Smooth muscle cell (in vitro differentiated cells): ENCODE measurements around the gene SLC4A1. TPM values are rescaled to one million over a fixed set of nuclear protein-coding genes. Genes with fewer than 3 reads are reported as not detected.

Source experiments
- DNase-seq: peaks from one replicate; lab custom pipeline; 2025; ENCODE audit not compliant: unreplicated experiment; lab: John Stamatoyannopoulos, UW
- H2AFZ ChIP-seq: fragments of 200-600 bp; sonication (generic); 2 replicates; pipeline ENCODE4 v1.6.0; 2016; ENCODE audit warnings: antibody characterized with exemption, low read depth, mild to moderate bottlenecking
- H3F3A ChIP-seq: fragments of 200-600 bp; sonication (generic); 2 replicates; pipeline ENCODE4 v1.6.0; 2017; ENCODE audit warnings: antibody characterized with exemption, low read depth
- H3K27ac ChIP-seq: fragments of 200-600 bp; sonication (generic); 2 replicates; pipeline ENCODE4 v1.5.1; 2016; ENCODE audit warnings: low read depth, mild to moderate bottlenecking
- H3K27me3 ChIP-seq: fragments of 200-600 bp; sonication (generic); 2 replicates; pipeline ENCODE4 v1.6.1; 2016; ENCODE audit warnings: low read depth, mild to moderate bottlenecking
- H3K36me3 ChIP-seq: fragments of 200-600 bp; sonication (generic); 2 replicates; pipeline ENCODE4 v1.5.1; 2016; ENCODE audit warnings: low read depth
- H3K4me1 ChIP-seq: fragments of 200-600 bp; sonication (generic); 2 replicates; pipeline ENCODE4 v1.5.1; 2016; ENCODE audit warnings: low read depth
- H3K4me2 ChIP-seq: fragments of 200-600 bp; sonication (generic); 2 replicates; pipeline ENCODE4 v1.6.0; 2016; ENCODE audit warnings: mild to moderate bottlenecking
- H3K4me3 ChIP-seq: fragments of 200-600 bp; sonication (generic); 2 replicates; pipeline ENCODE4 v1.5.1; 2016; ENCODE audit warnings: mild to moderate bottlenecking
- H3K79me2 ChIP-seq: fragments of 200-600 bp; sonication (generic); 2 replicates; pipeline ENCODE4 v1.6.0; 2016; ENCODE audit warnings: low read depth, mild to moderate bottlenecking
- H3K9ac ChIP-seq: fragments of 200-600 bp; sonication (generic); 2 replicates; pipeline ENCODE4 v1.6.0; 2016; ENCODE audit warnings: low read depth
- H3K9me3 ChIP-seq: fragments of 200-600 bp; sonication (generic); replicated peaks from 2 replicates; pipeline ENCODE4 v1.5.1; 2016; ENCODE audit warnings: low read depth
- H4K20me1 ChIP-seq: fragments of 200-600 bp; sonication (generic); 2 replicates; pipeline ENCODE4 v1.6.0; 2016; ENCODE audit warnings: low read depth
- CTCF ChIP-seq: fragments of 200-600 bp; sonication (generic); IDR thresholded peaks from 2 replicates; pipeline ENCODE4 v1.5.1; 2017; ENCODE audit warnings: borderline replicate concordance, mild to moderate bottlenecking, antibody characterized with exemption; ENCODE audit not compliant: insufficient read depth, poor library complexity, severe bottlenecking
- WGBS: methylation state at CpG from one replicate; pipeline ENCODE4 v1.1.7; 2016; ENCODE audit warnings: low lambda C conversion rate; 5-methylcytosine and 5-hydroxymethylcytosine counted together
- polyA plus RNA-seq: library from polyadenylated mRNA; unstranded; fragments of >200 nt; fragmentation: Nextera tagmentation; extraction: Ambion mirVana; gene quantifications from 2 replicates; pipeline ENCODE4 v1.2.1, GENCODE V29; 2016
- total RNA-seq: library from RNA; depleted of rRNA; stranded (reverse); fragments of >200 nt; gene quantifications from 2 replicates; pipeline ENCODE4 v1.2.3, GENCODE V29; 2014

The SLC4A1 gene
- total and polyA plus RNA-seq, 2 experiments from 2014 or later: not detected

GRCh38 chr17:44223541-44224071 lies 44.3 kb downstream of the SLC4A1 start:
- Histone ChIP-seq H3K4me3 (no peak overlapping the region), H3F3A (peaks cover 4% of the 10 kb centered on the region), H3K27me3 (no peaks in the 10 kb centered on the region), H3K36me3 (no peaks in the 10 kb centered on the region), H3K4me1 (no peaks in the 10 kb centered on the region), H3K27ac (no peak overlapping the region), H3K79me2 (peaks cover 8% of the 10 kb centered on the region), H3K9me3 (no peaks in the 10 kb centered on the region), H3K9ac (no peak overlapping the region), H3K4me2 (no peak overlapping the region), H4K20me1 (no peaks in the 10 kb centered on the region), H2AFZ (no peak overlapping the region)
- no peak for TF ChIP-seq CTCF
- no peak for DNase-seq
- 92% methylated on average over 7 of the region's 7 CpGs for whole genome bisulfite sequencing

GRCh38 chr17:44222112-44222869 lies 45.6 kb downstream of the SLC4A1 start:
- Histone ChIP-seq H4K20me1 (peaks cover 10% of the 10 kb centered on the region), H3K9me3 (no peaks in the 10 kb centered on the region), H3K27ac (peak overlapping the region; percentile 55), H3K36me3 (no peaks in the 10 kb centered on the region), H3F3A (peaks cover 4% of the 10 kb centered on the region), H3K4me2 (peak overlapping the region; percentile 96), H2AFZ (no peak overlapping the region), H3K4me1 (no peaks in the 10 kb centered on the region), H3K4me3 (peak overlapping the region; percentile 99), H3K79me2 (peaks cover 18% of the 10 kb centered on the region), H3K9ac (no peak overlapping the region), H3K27me3 (no peaks in the 10 kb centered on the region)
- no peak for TF ChIP-seq CTCF
- WGBS: 2% methylated on average over 36 of the region's 36 CpGs
- DNase-seq: peak; percentile 54

GRCh38 chr17:44221862-44222111 lies 46.1 kb downstream of the SLC4A1 start:
- peak; percentile 43 for DNase-seq
- Histone ChIP-seq H3F3A (peaks cover 4% of the 10 kb centered on the region), H3K27ac (peak overlapping the region; percentile 55), H3K4me2 (peak overlapping the region; percentile 96), H3K36me3 (no peaks in the 10 kb centered on the region), H3K4me3 (peak overlapping the region; percentile 99), H4K20me1 (peaks cover 15% of the 10 kb centered on the region), H2AFZ (peak overlapping the region; percentile 68), H3K27me3 (no peaks in the 10 kb centered on the region), H3K4me1 (no peaks in the 10 kb centered on the region), H3K9me3 (no peaks in the 10 kb centered on the region), H3K9ac (peak overlapping the region; percentile 38), H3K79me2 (peaks cover 23% of the 10 kb centered on the region)
- no peak for TF ChIP-seq CTCF
- under 1% methylated on average over 17 of the region's 17 CpGs for WGBS
